Smooth muscle cell (in vitro differentiated cells): ENCODE measurements around the gene LRFN2. TPM values are rescaled to one million over a fixed set of nuclear protein-coding genes. Genes with fewer than 3 reads are reported as not detected.

ENCODE experiments used
- DNase-seq: peaks from one replicate; lab custom pipeline; 2025; ENCODE audit not compliant: unreplicated experiment; lab: John Stamatoyannopoulos, UW
- H2AFZ ChIP-seq: fragments of 200-600 bp; sonication (generic); 2 replicates; pipeline ENCODE4 v1.6.0; 2016; ENCODE audit warnings: antibody characterized with exemption, low read depth, mild to moderate bottlenecking
- H3F3A ChIP-seq: fragments of 200-600 bp; sonication (generic); 2 replicates; pipeline ENCODE4 v1.6.0; 2017; ENCODE audit warnings: antibody characterized with exemption, low read depth
- H3K27ac ChIP-seq: fragments of 200-600 bp; sonication (generic); 2 replicates; pipeline ENCODE4 v1.5.1; 2016; ENCODE audit warnings: low read depth, mild to moderate bottlenecking
- H3K27me3 ChIP-seq: fragments of 200-600 bp; sonication (generic); 2 replicates; pipeline ENCODE4 v1.6.1; 2016; ENCODE audit warnings: low read depth, mild to moderate bottlenecking
- H3K36me3 ChIP-seq: fragments of 200-600 bp; sonication (generic); 2 replicates; pipeline ENCODE4 v1.5.1; 2016; ENCODE audit warnings: low read depth
- H3K4me1 ChIP-seq: fragments of 200-600 bp; sonication (generic); 2 replicates; pipeline ENCODE4 v1.5.1; 2016; ENCODE audit warnings: low read depth
- H3K4me2 ChIP-seq: fragments of 200-600 bp; sonication (generic); 2 replicates; pipeline ENCODE4 v1.6.0; 2016; ENCODE audit warnings: mild to moderate bottlenecking
- H3K4me3 ChIP-seq: fragments of 200-600 bp; sonication (generic); 2 replicates; pipeline ENCODE4 v1.5.1; 2016; ENCODE audit warnings: mild to moderate bottlenecking
- H3K79me2 ChIP-seq: fragments of 200-600 bp; sonication (generic); 2 replicates; pipeline ENCODE4 v1.6.0; 2016; ENCODE audit warnings: low read depth, mild to moderate bottlenecking
- H3K9ac ChIP-seq: fragments of 200-600 bp; sonication (generic); 2 replicates; pipeline ENCODE4 v1.6.0; 2016; ENCODE audit warnings: low read depth
- H3K9me3 ChIP-seq: fragments of 200-600 bp; sonication (generic); replicated peaks from 2 replicates; pipeline ENCODE4 v1.5.1; 2016; ENCODE audit warnings: low read depth
- H4K20me1 ChIP-seq: fragments of 200-600 bp; sonication (generic); 2 replicates; pipeline ENCODE4 v1.6.0; 2016; ENCODE audit warnings: low read depth
- WGBS: methylation state at CpG from one replicate; pipeline ENCODE4 v1.1.7; 2016; ENCODE audit warnings: low lambda C conversion rate; 5-methylcytosine and 5-hydroxymethylcytosine counted together
- polyA plus RNA-seq: library from polyadenylated mRNA; unstranded; fragments of >200 nt; fragmentation: Nextera tagmentation; extraction: Ambion mirVana; gene quantifications from 2 replicates; pipeline ENCODE4 v1.2.1, GENCODE V29; 2016
- total RNA-seq: library from RNA; depleted of rRNA; stranded (reverse); fragments of >200 nt; gene quantifications from 2 replicates; pipeline ENCODE4 v1.2.3, GENCODE V29; 2014
- TF ChIP-seq, protein P1 (sequence below): fragments of 200-600 bp; sonication (generic); IDR thresholded peaks from 2 replicates; pipeline ENCODE4 v1.5.1; 2017; ENCODE audit warnings: borderline replicate concordance, mild to moderate bottlenecking, antibody characterized with exemption; ENCODE audit not compliant: insufficient read depth, poor library complexity, severe bottlenecking

The LRFN2 gene
- total and polyA plus RNA-seq, 2 experiments from 2014 or later, result 0.04 to 0.57 TPM

DNA sequence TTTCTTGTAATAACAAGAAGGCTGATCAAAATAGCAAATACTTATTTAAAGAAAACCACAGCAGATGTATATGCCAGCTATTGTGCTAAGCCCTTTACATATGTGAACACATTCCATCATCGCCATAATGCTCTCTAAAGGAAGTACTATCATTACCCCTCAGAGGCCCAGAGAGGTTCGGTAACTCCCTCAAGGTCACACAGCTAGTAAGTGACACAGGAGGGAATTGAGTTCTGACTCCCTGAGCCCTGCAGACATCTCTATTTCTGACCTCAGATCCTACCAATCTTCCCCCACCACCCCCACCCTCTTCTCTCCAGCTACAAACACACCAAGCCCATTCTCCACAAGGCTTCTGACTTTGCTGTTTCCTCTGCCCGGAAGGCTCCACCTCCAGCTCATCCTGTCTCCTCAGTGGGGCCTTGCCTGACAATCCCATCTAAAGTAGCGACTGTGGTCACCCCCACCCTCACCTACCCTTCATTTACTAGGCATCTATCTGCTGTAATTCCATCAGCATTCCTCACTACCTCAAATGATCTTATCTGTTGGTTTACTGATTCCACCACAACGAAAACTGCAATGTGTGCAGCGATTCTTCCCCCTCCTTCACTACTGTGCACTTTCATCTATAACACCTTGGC lies 234.5 kb downstream of the LRFN2 start:
- Histone ChIP-seq H2AFZ (no peak overlapping the region), H3K36me3 (no peaks in the 10 kb centered on the region), H4K20me1 (no peaks in the 10 kb centered on the region), H3F3A (no peaks in the 10 kb centered on the region), H3K4me1 (peaks cover 13% of the 10 kb centered on the region), H3K9me3 (no peaks in the 10 kb centered on the region), H3K4me2 (no peak overlapping the region), H3K27ac (peak overlapping the region; percentile 4), H3K4me3 (no peak overlapping the region), H3K27me3 (no peaks in the 10 kb centered on the region), H3K9ac (no peak overlapping the region), H3K79me2 (no peaks in the 10 kb centered on the region)
- 52% methylated on average over 6 of the region's 6 CpGs for WGBS
- TF ChIP-seq, protein P1, sequence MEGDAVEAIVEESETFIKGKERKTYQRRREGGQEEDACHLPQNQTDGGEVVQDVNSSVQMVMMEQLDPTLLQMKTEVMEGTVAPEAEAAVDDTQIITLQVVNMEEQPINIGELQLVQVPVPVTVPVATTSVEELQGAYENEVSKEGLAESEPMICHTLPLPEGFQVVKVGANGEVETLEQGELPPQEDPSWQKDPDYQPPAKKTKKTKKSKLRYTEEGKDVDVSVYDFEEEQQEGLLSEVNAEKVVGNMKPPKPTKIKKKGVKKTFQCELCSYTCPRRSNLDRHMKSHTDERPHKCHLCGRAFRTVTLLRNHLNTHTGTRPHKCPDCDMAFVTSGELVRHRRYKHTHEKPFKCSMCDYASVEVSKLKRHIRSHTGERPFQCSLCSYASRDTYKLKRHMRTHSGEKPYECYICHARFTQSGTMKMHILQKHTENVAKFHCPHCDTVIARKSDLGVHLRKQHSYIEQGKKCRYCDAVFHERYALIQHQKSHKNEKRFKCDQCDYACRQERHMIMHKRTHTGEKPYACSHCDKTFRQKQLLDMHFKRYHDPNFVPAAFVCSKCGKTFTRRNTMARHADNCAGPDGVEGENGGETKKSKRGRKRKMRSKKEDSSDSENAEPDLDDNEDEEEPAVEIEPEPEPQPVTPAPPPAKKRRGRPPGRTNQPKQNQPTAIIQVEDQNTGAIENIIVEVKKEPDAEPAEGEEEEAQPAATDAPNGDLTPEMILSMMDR, result no peak
- no peak for DNase-seq

DNA sequence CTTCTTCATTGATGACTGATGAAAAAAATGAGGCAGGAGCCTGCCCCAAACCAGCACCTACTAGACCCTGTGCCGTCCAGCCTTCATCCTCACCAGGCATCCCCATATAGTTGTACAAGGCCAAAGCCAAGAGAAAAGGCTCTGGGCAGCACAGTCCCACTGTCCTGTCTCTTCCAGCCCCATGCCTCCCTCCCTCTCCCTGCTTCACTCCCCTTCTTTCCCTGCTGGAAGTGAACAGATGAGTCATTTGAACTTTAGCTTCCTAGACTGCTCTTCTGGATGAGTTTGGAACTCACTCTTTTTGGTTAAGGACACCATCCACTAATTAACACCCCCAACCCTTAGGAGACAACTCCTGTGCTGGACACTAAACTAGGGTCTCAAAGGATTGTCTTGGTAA lies 235.2 kb downstream of the LRFN2 start:
- no peaks in the 10 kb centered on the region for H3K9me3 ChIP-seq
- H3K4me1 ChIP-seq, result peaks cover 18% of the 10 kb centered on the region
- H3K4me2 ChIP-seq, result no peak overlapping the region
- no peak overlapping the region for H2AFZ ChIP-seq
- no peaks in the 10 kb centered on the region for H3K36me3 ChIP-seq
- no peak overlapping the region for H3K9ac ChIP-seq
- H3F3A ChIP-seq, result no peaks in the 10 kb centered on the region
- H3K27me3 ChIP-seq, result no peaks in the 10 kb centered on the region
- 50% methylated on average over 1 of the region's 1 CpG for WGBS
- H3K27ac ChIP-seq, result peak overlapping the region; percentile 4
- no peak for DNase-seq
- TF ChIP-seq, protein P1, result no peak
- no peaks in the 10 kb centered on the region for H4K20me1 ChIP-seq
- H3K79me2 ChIP-seq, result no peaks in the 10 kb centered on the region
- no peak overlapping the region for H3K4me3 ChIP-seq

DNA sequence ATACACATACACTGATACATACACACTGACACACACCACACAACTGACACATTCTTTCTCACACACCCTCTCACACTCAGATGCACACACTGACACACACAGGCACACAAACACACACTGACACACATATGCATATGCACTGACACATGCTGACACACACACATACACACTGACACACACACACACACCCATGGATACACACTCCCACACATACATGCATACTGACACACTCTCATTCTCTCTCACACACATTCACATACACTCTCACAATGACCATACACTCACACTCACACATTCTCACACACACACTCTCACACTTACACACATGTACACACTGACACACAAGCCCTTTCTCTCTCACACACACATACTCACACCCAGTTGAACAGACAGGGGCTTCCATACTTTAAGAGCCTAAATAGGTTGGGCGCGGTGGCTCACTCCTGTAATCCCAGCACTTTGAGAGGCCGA lies 236.4 kb downstream of the LRFN2 start:
- Histone ChIP-seq H2AFZ (no peak overlapping the region), H3K4me1 (peaks cover 18% of the 10 kb centered on the region), H3K9ac (no peak overlapping the region), H4K20me1 (no peaks in the 10 kb centered on the region), H3K9me3 (no peaks in the 10 kb centered on the region), H3K4me3 (no peak overlapping the region), H3K4me2 (no peak overlapping the region), H3K79me2 (no peaks in the 10 kb centered on the region), H3K27me3 (no peaks in the 10 kb centered on the region), H3K27ac (no peak overlapping the region), H3K36me3 (no peaks in the 10 kb centered on the region), H3F3A (no peaks in the 10 kb centered on the region)
- TF ChIP-seq, protein P1, result no peak
- 86% methylated on average over 3 of the region's 3 CpGs for WGBS
- no peak for DNase-seq
